K562 (cell line): Measurements from ENCODE around the gene HSDL1. TPM values are rescaled to one million over a fixed set of nuclear protein-coding genes. Genes with fewer than 3 reads are reported as not detected.

Experiments used
- ATAC-seq: fragments of 200-7000 bp; cut with Tn5 transposase; 3 replicates; pipeline ENCODE4 v1.9.1; 2020; ENCODE audit warnings: moderate library complexity
- BruUV-seq: library from RNA; stranded (reverse); fragments of 400-500 nt; replicated peaks from 2 replicates; lab custom pipeline; 2021; lab: Mats Ljungman, UMichigan
- CTCF ChIA-PET: fragments of 300-600 bp; formaldehyde crosslinking; extraction: SDS; loops from one replicate; lab custom pipeline; 2021; ENCODE audit warnings: low intra/inter-chr PET ratio; lab: Yijun Ruan, JAX
- POLR2A ChIA-PET: fragments of 300-600, 350-650 bp; sonication (Branson Sonifier 250); formaldehyde crosslinking; extraction: SDS; loops from one replicate; lab custom pipeline; 2021; ENCODE audit warnings: antibody characterized with exemption, inconsistent platforms; lab: Yijun Ruan, JAX
- DNase-seq, 4 experiments: peaks; one replicate each; pipeline versions ENCODE4 v3.0.0 to v3.0.0-alpha.2; 2011 to 2018; ENCODE audit warnings: low spot score in 3 of 4, mixed read lengths in 3 of 4; ENCODE audit errors: extremely low read depth in 1 of 4
- FAIRE-seq: peaks from 2 replicates; lab custom pipeline; 2011; peaks lifted over from hg19 to GRCh38; lab: Jason Lieb, UNC
- H2AFZ ChIP-seq: 2 replicates; pipeline ENCODE4 v1.6.0; 2011; ENCODE audit warnings: low read depth, low read length, control low read depth, inconsistent platforms
- H3K27ac ChIP-seq: fragments of 200-600 bp; 3 replicates; pipeline ENCODE4 v1.8.0; 2011; ENCODE audit warnings: low read depth, mild to moderate bottlenecking, control low read depth, inconsistent platforms, low read length, moderate library complexity, mixed read lengths; ENCODE audit errors: extremely low read depth
- H3K27me3 ChIP-seq, 2 experiments: fragments of 300-600 bp in 1 of 2; 2 replicates in 1 of 2; 3 replicates in 1 of 2; pipeline versions ENCODE4 v1.6.0 to v1.8.0; 2011; ENCODE audit warnings: inconsistent platforms in 2 of 2, low read length in 2 of 2, mild to moderate bottlenecking in 1 of 2, mixed read lengths in 1 of 2, moderate library complexity in 1 of 2; ENCODE audit not compliant: control insufficient read depth in 2 of 2, insufficient read depth in 2 of 2
- H3K36me3 ChIP-seq: fragments of 300-600 bp; 3 replicates; pipeline ENCODE4 v1.8.0; 2011; ENCODE audit warnings: mild to moderate bottlenecking, low read length, inconsistent platforms; ENCODE audit not compliant: control insufficient read depth, insufficient read depth
- H3K4me1 ChIP-seq, 2 experiments: fragments of 200-600 bp in 1 of 2; replicated peaks in 1 of 2; 2 replicates in 1 of 2; 3 replicates in 1 of 2; pipeline versions ENCODE4 v1.5.1 to v1.8.0; 2011; ENCODE audit warnings: inconsistent platforms in 2 of 2, low read length in 2 of 2, mild to moderate bottlenecking in 1 of 2, mixed read lengths in 1 of 2, moderate library complexity in 1 of 2; ENCODE audit not compliant: control insufficient read depth in 2 of 2, insufficient read depth in 2 of 2
- H3K4me2 ChIP-seq: 2 replicates; pipeline ENCODE4 v1.6.1; 2011; ENCODE audit warnings: low read length, control low read depth, inconsistent platforms, mixed read lengths; ENCODE audit not compliant: insufficient read depth
- H3K4me3 ChIP-seq: fragments of 200-600 bp; sonication (generic), shearing (Covaris generic); 2 replicates; pipeline ENCODE4 v1.5.1; 2016; ENCODE audit warnings: control low read depth, inconsistent platforms
- H3K79me2 ChIP-seq: fragments of 200-600 bp; 3 replicates; pipeline ENCODE4 v1.8.0; 2011; ENCODE audit warnings: low read length, inconsistent platforms; ENCODE audit not compliant: control insufficient read depth, insufficient read depth
- H3K9ac ChIP-seq, 2 experiments: 2 replicates each; pipeline versions ENCODE4 v1.6.0 to v1.6.1; 2011; ENCODE audit warnings: low read depth in 2 of 2, low read length in 2 of 2, control low read depth in 1 of 2, inconsistent platforms in 1 of 2, mild to moderate bottlenecking in 1 of 2, mixed read lengths in 1 of 2; ENCODE audit not compliant: insufficient read depth in 1 of 2
- H3K9me1 ChIP-seq: one replicate; pipeline ENCODE4 v1.6.0; 2011; ENCODE audit warnings: inconsistent platforms, mild to moderate bottlenecking, low read length, moderate library complexity; ENCODE audit not compliant: control insufficient read depth, insufficient read depth
- H3K9me3 ChIP-seq: replicated peaks from 2 replicates; pipeline ENCODE4 v1.5.1; 2011; ENCODE audit warnings: low read depth, low read length, inconsistent platforms; ENCODE audit not compliant: control insufficient read depth, insufficient read depth
- H4K20me1 ChIP-seq: replicated peaks from 2 replicates; pipeline ENCODE4 v1.6.1; 2011; ENCODE audit warnings: low read length, inconsistent platforms, mixed read lengths; ENCODE audit not compliant: control insufficient read depth, insufficient read depth
- CHCHD3 ChIP-seq: fragments of 250-450 bp; sonication (Bioruptor Pico); IDR thresholded peaks from 2 replicates; pipeline ENCODE4 v2.1.2; 2022; ENCODE audit warnings: mild to moderate bottlenecking
- ELF4 ChIP-seq: fragments of 450-650 bp; formaldehyde crosslinking; IDR thresholded peaks from 2 replicates; pipeline ENCODE4 v1.4.0; 2022; ENCODE audit warnings: missing genetic modification characterization
- GATAD2B ChIP-seq: fragments of 450-650 bp; IDR thresholded peaks from 2 replicates; pipeline ENCODE4 v1.6.1; 2017; ENCODE audit warnings: mild to moderate bottlenecking, borderline replicate concordance
- GTF2B ChIP-seq: IDR thresholded peaks from 2 replicates; pipeline ENCODE4 v1.6.1; 2011; ENCODE audit not compliant: insufficient read length; ENCODE audit errors: extremely low read depth
- HMGN3 ChIP-seq: IDR thresholded peaks from 2 replicates; pipeline ENCODE4 v1.6.1; 2011; ENCODE audit warnings: borderline replicate concordance, low read depth, mild to moderate bottlenecking, mixed read lengths, low read length; ENCODE audit not compliant: insufficient read length; ENCODE audit errors: extremely low read depth
- KAT7 ChIP-seq: sonication (generic); formaldehyde crosslinking; IDR thresholded peaks from 2 replicates; pipeline ENCODE4 v1.8.0; 2022; ENCODE audit warnings: missing genetic modification reagents, mild to moderate bottlenecking, borderline replicate concordance
- KDM1A ChIP-seq, 2 experiments: fragments of 450-650 bp; IDR thresholded peaks; 2 replicates each; pipeline ENCODE4 v1.6.1; 2016; ENCODE audit warnings: mild to moderate bottlenecking in 2 of 2
- POLR2G ChIP-seq: fragments of 200-400 bp; formaldehyde crosslinking; IDR thresholded peaks from 2 replicates; pipeline ENCODE4 v1.6.1; 2017; ENCODE audit warnings: low read depth, mild to moderate bottlenecking, antibody characterized with exemption, low read length, moderate library complexity
- RBM25 ChIP-seq: fragments of 200-400 bp; formaldehyde crosslinking; IDR thresholded peaks from 2 replicates; pipeline ENCODE4 v1.6.1; 2018; ENCODE audit warnings: low read length, low read depth, moderate library complexity; ENCODE audit not compliant: severe bottlenecking
- SAP30 ChIP-seq: fragments of 200-600 bp; sonication (generic); IDR thresholded peaks from 2 replicates; pipeline ENCODE4 v1.6.1; 2012; ENCODE audit warnings: borderline replicate concordance, low read depth, mild to moderate bottlenecking, moderate library complexity, low read length, control low read depth, inconsistent platforms; ENCODE audit not compliant: insufficient read depth, poor library complexity, severe bottlenecking
- ZBTB1 ChIP-seq: sonication (generic); formaldehyde crosslinking; IDR thresholded peaks from 2 replicates; pipeline ENCODE4 v1.8.1; 2023; ENCODE audit warnings: missing genetic modification reagents, low read depth, mild to moderate bottlenecking, borderline replicate concordance
- WGBS: fragments of 100-300 bp; shearing (Covaris generic); methylation state at CpG from one replicate; pipeline ENCODE4 v1.1.6; 2016; ENCODE audit warnings: low coverage, mixed read lengths; ENCODE audit not compliant: insufficient coverage; ENCODE audit errors: missing lambda C conversion rate; 5-methylcytosine and 5-hydroxymethylcytosine counted together
- in situ Hi-C: fragments of 300-500 bp; cut with MboI; formaldehyde crosslinking; loops from 4 replicates; pipeline ENCODE4 v1.15.0; 2018; ENCODE audit warnings: inconsistent platforms, mixed read lengths
- intact Hi-C: fragments of 100-400 bp; cut with micrococcal nuclease; formaldehyde crosslinking; loops from 2 replicates; pipeline ENCODE4 v1.14.2; 2022
- polyA plus RNA-seq, 8 experiments: library from polyadenylated mRNA; depleted of rRNA in 4 of 8; stranded (reverse) in 5 of 8; unstranded in 3 of 8; fragments of >200 nt; fragmentation: Nextera tagmentation in 2 of 8; fragmentation: Illumina TruSeq in 1 of 8; extraction: Ambion mirVana in 2 of 8; extraction: Trizol in 1 of 8; gene quantifications; 2 replicates each; pipeline versions ENCODE4 v1.2.1 to v1.2.3, GENCODE V29; 2011 to 2014; ENCODE audit warnings: inconsistent platforms in 1 of 8, missing spikeins in 1 of 8
- total RNA-seq, 7 experiments: library from RNA; depleted of rRNA in 6 of 7; stranded (reverse); fragments of >200 nt in 6 of 7; fragmentation: Illumina TruSeq in 2 of 7; extraction: Trizol in 2 of 7; gene quantifications; 2 replicates each; pipeline versions ENCODE4 v1.2.1 to v1.2.3, GENCODE V29; 2011 to 2021; ENCODE audit warnings: low replicate concordance in 1 of 7

HSDL1 gene
- total and polyA plus RNA-seq, 9 of the 15 experiments (the other 6 are each of a cell fraction or from before 2014, with no cell fraction given) = 14.8 to 41.2 (median 27.7) TPM

GRCh38 chr16:84124257-84125073, 20.5 kb downstream of the HSDL1 start:
- no peaks in the 10 kb centered on the region for H3K27me3 ChIP-seq
- no peak overlapping the region for H3K9ac ChIP-seq
- ChIA-PET CTCF (no interaction called here), POLR2A (interaction anchor here (10.0 kb wide), 1 partner anchor 11 kb away, joined by 145 read pairs; no protein-coding TSS in a partner anchor)
- no peak overlapping the region for H3K27ac ChIP-seq
- no TSS peak for BruUV-seq
- WGBS = 78% methylated on average over 7 of the region's 7 CpGs
- no peaks in the 10 kb centered on the region for H3K79me2 ChIP-seq
- in situ Hi-C loops = no loop called here
- no peak for DNase-seq
- H3K9me3 ChIP-seq = no peaks in the 10 kb centered on the region
- H3K9me1 ChIP-seq = no peaks in the 10 kb centered on the region
- TF ChIP-seq CHCHD3 (no peak), KDM1A (IDR thresholded peaks at IDR 0.05) (peak; percentile 45 to 70; a peak in 3 of 4 replicates)
- ATAC-seq = no peak
- H3K36me3 ChIP-seq = peaks cover 47% of the 10 kb centered on the region; the same call in 2 of the 3 replicates
- no peaks in the 10 kb centered on the region for H4K20me1 ChIP-seq
- no peak overlapping the region for H2AFZ ChIP-seq
- FAIRE-seq = no peak
- intact Hi-C loops = no loop called here
- no peak overlapping the region for H3K4me3 ChIP-seq
- no peaks in the 10 kb centered on the region; a peak in 1 of 5 replicates for H3K4me1 ChIP-seq
- H3K4me2 ChIP-seq = no peak overlapping the region

GRCh38 chr16:84121007-84121406, 24.0 kb downstream of the HSDL1 start:
- in situ Hi-C loops = no loop called here
- BruUV-seq = no TSS peak
- TF ChIP-seq HMGN3 = peak; percentile 50
- TF ChIP-seq GTF2B = no peak
- TF ChIP-seq POLR2G = peak; percentile 45; the same call in 1 of the 2 replicates
- TF ChIP-seq GATAD2B = no peak
- TF ChIP-seq RBM25 = no peak
- TF ChIP-seq KAT7 (CRISPR knock-in tag) = no peak
- TF ChIP-seq ZBTB1 = no peak
- TF ChIP-seq ELF4 (CRISPR knock-in tag) = no peak
- TF ChIP-seq SAP30 = no peak

More at GRCh38 chr16:84121007-84121406, 24.0 kb downstream of the HSDL1 start:
- POLR2A ChIA-PET = interaction anchor here (0.7 to 10.0 kb wide), 2 partner anchors 14 to 185 kb away, joined by 3 to 145 read pairs; no protein-coding TSS in a partner anchor
- FAIRE-seq (no peak), ATAC-seq (no peak), DNase-seq (no peak)
- H4K20me1 ChIP-seq = no peaks in the 10 kb centered on the region
- H3K9ac ChIP-seq = no peak overlapping the region
- no peaks in the 10 kb centered on the region for H3K9me3 ChIP-seq
- CTCF ChIA-PET = no interaction called here
- H3K9me1 ChIP-seq = no peaks in the 10 kb centered on the region
- peaks cover 5 to 15% of the 10 kb centered on the region in 2 experiments; a peak in 3 of 5 replicates for H3K4me1 ChIP-seq
- H2AFZ ChIP-seq = no peak overlapping the region
- intact Hi-C loops = no loop called here
- whole genome bisulfite sequencing = 77% methylated on average over 10 of the region's 10 CpGs
- H3K4me3 ChIP-seq = no peak overlapping the region
- peaks cover 12% of the 10 kb centered on the region for H3K79me2 ChIP-seq
- H3K4me2 ChIP-seq = no peak overlapping the region
- no peak overlapping the region for H3K27ac ChIP-seq
- no peaks in the 10 kb centered on the region for H3K27me3 ChIP-seq
- peaks cover 28% of the 10 kb centered on the region; the same call in 2 of the 3 replicates for H3K36me3 ChIP-seq
